GM13976 (cell line): ENCODE measurements around the gene ENO1.

Experiments used
- DNase-seq: peaks from one replicate; pipeline ENCODE4 v3.0.0; 2012; ENCODE audit warnings: low spot score
- in situ Hi-C: fragments of 300-500 bp; cut with MboI; formaldehyde crosslinking; loops from one replicate; pipeline ENCODE4 v1.12.0; 2022; ENCODE audit warnings: low sequenced_read_pairs, mixed read lengths, inconsistent platforms; ENCODE audit not compliant: unreplicated experiment
- TF ChIP-seq, protein P1 (sequence below): IDR thresholded peaks from 2 replicates; pipeline ENCODE4 v1.5.1; 2012; ENCODE audit warnings: borderline replicate concordance, mild to moderate bottlenecking; ENCODE audit not compliant: insufficient read depth; ENCODE audit errors: extremely low read depth, missing control alignments, control extremely low read depth

ENO1 gene

DNA sequence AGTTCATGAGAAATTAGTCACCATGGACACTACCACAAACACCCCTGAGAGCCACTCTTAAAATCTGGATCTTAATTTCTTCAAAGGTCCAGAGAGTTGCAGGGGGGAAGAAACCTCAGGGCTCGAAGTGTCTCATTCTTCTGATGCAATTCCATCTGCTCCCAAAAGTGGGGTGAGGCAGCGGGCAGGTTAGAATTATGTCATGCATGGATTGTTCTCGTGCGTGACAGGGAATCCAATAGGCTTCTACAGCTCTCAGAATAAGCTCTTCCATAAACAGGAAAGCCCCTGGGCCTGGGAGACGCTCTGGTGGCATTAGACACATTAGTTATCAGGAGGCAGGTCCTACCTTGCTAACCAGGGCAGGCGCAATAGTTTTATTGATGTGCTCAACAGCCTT lies 8.4 kb downstream of the ENO1 start:
- in situ Hi-C loops = no loop called here
- no peak for DNase-seq
- TF ChIP-seq, protein P1, sequence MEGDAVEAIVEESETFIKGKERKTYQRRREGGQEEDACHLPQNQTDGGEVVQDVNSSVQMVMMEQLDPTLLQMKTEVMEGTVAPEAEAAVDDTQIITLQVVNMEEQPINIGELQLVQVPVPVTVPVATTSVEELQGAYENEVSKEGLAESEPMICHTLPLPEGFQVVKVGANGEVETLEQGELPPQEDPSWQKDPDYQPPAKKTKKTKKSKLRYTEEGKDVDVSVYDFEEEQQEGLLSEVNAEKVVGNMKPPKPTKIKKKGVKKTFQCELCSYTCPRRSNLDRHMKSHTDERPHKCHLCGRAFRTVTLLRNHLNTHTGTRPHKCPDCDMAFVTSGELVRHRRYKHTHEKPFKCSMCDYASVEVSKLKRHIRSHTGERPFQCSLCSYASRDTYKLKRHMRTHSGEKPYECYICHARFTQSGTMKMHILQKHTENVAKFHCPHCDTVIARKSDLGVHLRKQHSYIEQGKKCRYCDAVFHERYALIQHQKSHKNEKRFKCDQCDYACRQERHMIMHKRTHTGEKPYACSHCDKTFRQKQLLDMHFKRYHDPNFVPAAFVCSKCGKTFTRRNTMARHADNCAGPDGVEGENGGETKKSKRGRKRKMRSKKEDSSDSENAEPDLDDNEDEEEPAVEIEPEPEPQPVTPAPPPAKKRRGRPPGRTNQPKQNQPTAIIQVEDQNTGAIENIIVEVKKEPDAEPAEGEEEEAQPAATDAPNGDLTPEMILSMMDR = no peak

DNA sequence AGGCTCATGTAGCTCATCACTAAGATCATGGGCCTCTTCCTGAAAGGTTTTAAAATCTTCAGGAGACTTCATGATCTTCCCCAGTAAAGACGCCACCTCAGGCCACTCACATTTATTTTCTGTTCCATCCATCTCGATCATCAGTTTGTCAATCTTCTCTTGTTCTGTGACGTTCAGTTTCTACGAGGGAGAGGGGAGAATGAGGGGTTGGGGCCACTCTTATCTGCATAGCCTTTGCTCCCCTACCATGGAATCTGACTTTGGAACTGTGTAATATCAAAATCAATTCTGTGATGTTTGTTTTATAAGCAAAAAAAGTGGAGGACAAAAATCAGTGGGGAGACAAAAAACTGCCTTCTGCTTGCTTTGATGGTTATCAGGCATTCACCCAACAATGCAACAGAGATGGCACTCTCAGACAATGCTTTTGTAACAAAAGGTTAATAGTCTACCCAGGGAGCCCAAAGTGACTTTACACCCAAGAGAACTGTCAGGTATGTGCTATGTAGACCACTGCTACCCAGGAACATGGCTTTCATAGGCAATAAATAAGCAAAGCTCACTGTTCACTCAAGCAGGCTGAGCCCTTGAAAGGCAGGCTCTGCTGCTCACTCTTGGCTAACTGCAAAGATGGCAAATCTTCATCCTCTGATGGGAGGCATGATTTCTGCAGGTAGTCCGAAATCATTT lies 10.5 kb downstream of the ENO1 start:
- TF ChIP-seq, protein P1 = no peak
- in situ Hi-C loops = no loop called here
- no peak for DNase-seq

DNA sequence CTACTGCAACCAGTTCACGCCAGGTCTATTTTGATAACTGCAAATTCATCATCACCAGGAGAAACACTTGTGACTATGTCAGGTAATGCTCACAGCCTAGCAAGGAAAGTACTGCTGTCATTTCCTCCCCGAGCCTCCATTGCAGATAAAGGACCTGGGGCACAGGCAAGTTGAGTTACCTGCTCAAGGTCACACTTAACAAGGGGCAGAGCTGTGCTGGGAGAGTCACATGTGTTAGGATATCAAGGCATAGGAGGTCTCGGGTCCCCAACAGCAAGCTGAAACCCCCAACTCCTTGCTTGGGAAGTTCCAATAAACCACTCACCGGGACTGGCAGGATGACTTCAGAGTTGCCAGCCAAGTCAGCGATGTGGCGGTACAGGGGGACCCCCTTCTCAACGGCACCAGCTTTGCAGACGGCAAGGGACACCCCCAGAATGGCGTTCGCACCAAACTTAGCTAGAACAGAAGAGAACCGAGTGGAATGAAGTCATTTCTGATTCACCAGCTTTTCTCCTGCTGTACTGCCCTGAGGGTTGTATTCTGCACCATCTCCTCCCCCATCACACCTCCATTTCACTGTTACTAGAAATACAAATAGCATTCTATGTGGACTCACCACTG lies 11.6 kb downstream of the ENO1 start:
- in situ Hi-C loops = no loop called here
- no peak for DNase-seq

DNA sequence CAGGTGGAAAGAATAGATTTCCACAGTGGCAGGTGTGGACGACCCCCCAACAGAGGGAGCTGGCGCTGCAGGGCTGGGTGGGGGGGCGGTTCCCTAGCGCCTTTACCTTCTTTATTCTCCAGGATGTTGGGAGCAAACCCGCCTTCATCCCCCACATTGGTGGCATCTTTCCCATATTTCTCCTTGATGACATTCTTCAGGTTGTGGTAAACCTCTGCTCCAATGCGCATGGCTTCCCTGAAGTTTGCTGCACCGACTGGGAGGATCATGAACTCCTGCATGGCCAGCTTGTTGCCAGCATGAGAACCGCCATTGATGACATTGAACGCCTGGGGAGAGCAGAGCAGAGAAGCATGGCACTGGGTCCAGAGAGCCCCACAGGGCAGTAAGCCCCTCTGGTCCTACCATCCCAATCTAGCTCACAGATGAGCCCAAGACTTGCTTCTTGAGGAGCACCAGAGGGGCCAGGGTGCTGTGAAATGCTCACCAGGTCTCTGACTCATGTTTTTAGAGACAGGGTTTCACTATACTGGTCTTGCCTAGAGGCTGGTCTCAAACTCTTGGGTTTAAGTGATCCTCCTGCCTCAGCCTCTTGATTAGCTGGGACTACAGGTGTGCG lies 12.2 kb downstream of the ENO1 start:
- TF ChIP-seq, protein P1 = no peak
- in situ Hi-C loops = no loop called here
- DNase-seq = no peak

More for the DNA sequence above, 11.6 kb downstream of the ENO1 start:
- TF ChIP-seq, protein P1 = no peak

DNA sequence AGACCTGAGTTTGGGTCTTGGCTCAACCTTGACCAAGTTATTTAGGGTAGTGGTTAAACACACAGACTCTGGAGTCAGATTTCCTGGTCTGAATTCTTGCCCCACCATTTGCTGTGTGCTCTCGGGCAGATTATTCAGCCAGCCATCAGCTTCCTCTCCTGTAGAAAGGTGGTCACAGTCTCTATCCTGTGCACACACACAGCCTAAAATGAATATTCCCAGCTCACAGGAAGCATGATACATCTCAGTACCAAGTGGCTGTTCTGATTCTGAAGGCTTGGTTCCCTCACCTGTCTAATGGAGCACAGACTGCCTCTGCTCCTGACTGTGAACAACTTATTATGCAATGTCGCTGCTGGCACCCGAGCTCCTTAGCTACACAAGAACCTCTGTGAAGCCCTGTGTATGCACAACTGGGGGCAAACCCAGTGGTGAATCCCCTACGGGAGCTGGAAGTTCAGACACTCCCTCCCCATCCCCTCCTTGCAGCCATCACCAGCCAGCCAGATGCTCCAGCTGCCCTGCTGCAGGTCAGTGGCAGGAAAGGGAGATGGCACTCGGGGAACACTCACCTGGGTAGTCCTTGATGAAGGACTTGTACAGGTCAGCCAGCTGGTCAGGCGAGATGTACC lies 13.7 kb downstream of the ENO1 start:
- DNase-seq = no peak
- TF ChIP-seq, protein P1 = no peak
- in situ Hi-C loops = no loop called here

DNA sequence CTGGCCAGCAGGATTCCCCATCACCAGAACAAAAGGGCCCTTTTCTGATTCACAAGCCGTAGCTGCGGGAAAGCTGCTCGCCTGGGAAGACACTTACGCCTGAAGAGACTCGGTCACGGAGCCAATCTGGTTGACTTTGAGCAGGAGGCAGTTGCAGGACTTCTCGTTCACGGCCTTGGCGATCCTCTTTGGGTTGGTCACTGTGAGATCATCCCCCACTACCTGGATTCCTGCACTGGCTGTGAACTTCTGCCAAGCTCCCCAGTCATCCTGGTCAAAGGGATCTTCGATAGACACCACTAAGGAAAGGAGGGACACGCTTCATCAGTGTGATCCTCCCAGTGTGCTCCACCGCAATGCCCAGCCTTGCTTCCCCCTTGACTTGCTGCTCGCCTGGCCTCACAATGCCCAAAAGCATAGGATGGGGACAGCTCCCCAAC lies 14.7 kb downstream of the ENO1 start:
- in situ Hi-C loops = no loop called here
- TF ChIP-seq, protein P1 = no peak

More for the DNA sequence above, 14.7 kb downstream of the ENO1 start:
- DNase-seq = no peak
